Measurements from ENCODE around the gene USP4.
"Not testable (repeated sequence)": the region's sequence is repeated elsewhere in the genome, so short reads cannot be mapped to it uniquely, and the experiment has no call there.

USP4 gene

GRCh38 chr3:49349348-49350114 is 9.7 kb upstream of the USP4 start:
- DNase-seq (ENCODE audit: low spot score): no peak

- not testable (repeated sequence) for DNase-seq (ENCODE audit: low spot score)
Observed at GRCh38 chr3:49348361-49348760, 8.5 kb upstream of the USP4 start.

- DNase-seq (ENCODE audit: low spot score): no peak
Observed at GRCh38 chr3:49346797-49347251, 7.0 kb upstream of the USP4 start.

- DNase-seq (ENCODE audit: low spot score): no peak
Observed at GRCh38 chr3:49343163-49343562, 3.3 kb upstream of the USP4 start.

- no peak for DNase-seq (ENCODE audit: low spot score)
Observed at GRCh38 chr3:49341996-49342395, 2.1 kb upstream of the USP4 start.

- DNase-seq (ENCODE audit: low spot score): peak; percentile 54
Observed at GRCh38 chr3:49339581-49339940, 292 bp downstream of the USP4 start.

GRCh38 chr3:49333916-49334633 is 5.8 kb downstream of the USP4 start:
- DNase-seq (ENCODE audit: low spot score): no peak

GRCh38 chr3:49333091-49333490 is 6.8 kb downstream of the USP4 start:
- no peak for DNase-seq (ENCODE audit: low spot score)

- no peak for DNase-seq (ENCODE audit: low spot score)
Observed at GRCh38 chr3:49329186-49329585, 10.7 kb downstream of the USP4 start.

- DNase-seq (ENCODE audit: low spot score): not testable (repeated sequence)
Observed at GRCh38 chr3:49328350-49328749, 11.5 kb downstream of the USP4 start.

GRCh38 chr3:49327485-49327884 is 12.4 kb downstream of the USP4 start:
- DNase-seq (ENCODE audit: low spot score): peak; percentile 38

GRCh38 chr3:49324768-49325167 is 15.1 kb downstream of the USP4 start:
- no peak for DNase-seq (ENCODE audit: low spot score)

GRCh38 chr3:49316696-49317457 is 23.0 kb downstream of the USP4 start:
- no peak for DNase-seq (ENCODE audit: low spot score)

GRCh38 chr3:49313896-49314688 is 25.8 kb downstream of the USP4 start:
- no peak for DNase-seq (ENCODE audit: low spot score)

GRCh38 chr3:49311283-49311682 is 28.6 kb downstream of the USP4 start:
- no peak for DNase-seq (ENCODE audit: low spot score)

GRCh38 chr3:49310677-49311076 is 29.2 kb downstream of the USP4 start:
- DNase-seq (ENCODE audit: low spot score): no peak

- no peak for DNase-seq (ENCODE audit: low spot score)
Observed at GRCh38 chr3:49305608-49306007, 34.2 kb downstream of the USP4 start.

GRCh38 chr3:49302613-49303012 is 37.2 kb downstream of the USP4 start:
- no peak for DNase-seq (ENCODE audit: low spot score)

GRCh38 chr3:49300595-49300994 is 39.3 kb downstream of the USP4 start:
- DNase-seq (ENCODE audit: low spot score): no peak

GRCh38 chr3:49298511-49298910 is 41.3 kb downstream of the USP4 start:
- no peak for DNase-seq (ENCODE audit: low spot score)

- DNase-seq (ENCODE audit: low spot score): no peak
Observed at GRCh38 chr3:49296781-49297411, 43.0 kb downstream of the USP4 start.
